Trophoblast cell (in vitro differentiated cells and primary cell): ENCODE data around the gene GPR146.

Experiments
- DNase-seq, 2 donors: peaks; one replicate each; pipeline ENCODE4 v3.0.0-alpha.2; 2016
- H2AFZ ChIP-seq: 2 replicates; pipeline ENCODE4 v1.6.1; 2013; ENCODE audit warnings: low read length, moderate library complexity, mild to moderate bottlenecking; ENCODE audit not compliant: insufficient read depth, poor library complexity
- H2AK5ac ChIP-seq: 2 replicates; pipeline ENCODE4 v1.6.1; 2013; ENCODE audit warnings: mild to moderate bottlenecking, low read length
- H2BK120ac ChIP-seq: 2 replicates; pipeline ENCODE4 v1.6.1; 2013; ENCODE audit warnings: low read length, mild to moderate bottlenecking, moderate library complexity; ENCODE audit not compliant: insufficient read depth, poor library complexity
- H2BK12ac ChIP-seq: 2 replicates; pipeline ENCODE4 v1.6.1; 2013; ENCODE audit warnings: mild to moderate bottlenecking, low read length, moderate library complexity
- H2BK5ac ChIP-seq: 2 replicates; pipeline ENCODE4 v1.6.1; 2013; ENCODE audit warnings: low read length, low read depth, moderate library complexity, mild to moderate bottlenecking; ENCODE audit not compliant: poor library complexity
- H3K14ac ChIP-seq: 2 replicates; pipeline ENCODE4 v1.6.1; 2013; ENCODE audit warnings: mild to moderate bottlenecking, low read length
- H3K18ac ChIP-seq: 2 replicates; pipeline ENCODE4 v1.6.1; 2013; ENCODE audit warnings: mild to moderate bottlenecking, low read length
- H3K23ac ChIP-seq: 2 replicates; pipeline ENCODE4 v1.6.1; 2013; ENCODE audit warnings: low read length
- H3K27ac ChIP-seq: 2 replicates; pipeline ENCODE4 v1.5.1; 2013; ENCODE audit warnings: low read depth, mild to moderate bottlenecking, inconsistent platforms, low read length, moderate library complexity
- H3K27me3 ChIP-seq: 2 replicates; pipeline ENCODE4 v1.6.1; 2013; ENCODE audit warnings: inconsistent platforms, mild to moderate bottlenecking, low read length, moderate library complexity; ENCODE audit not compliant: insufficient read depth
- H3K36me3 ChIP-seq, 2 experiments: 1 replicate in 1 of 2; 2 replicates in 1 of 2; pipeline ENCODE4 v1.6.1; 2013; ENCODE audit warnings: low read length in 2 of 2, mild to moderate bottlenecking in 2 of 2, moderate library complexity in 1 of 2; ENCODE audit not compliant: insufficient read depth in 2 of 2, control insufficient read depth in 1 of 2
- H3K4ac ChIP-seq: 2 replicates; pipeline ENCODE4 v1.6.1; 2013; ENCODE audit warnings: low read depth, mild to moderate bottlenecking, low read length, moderate library complexity
- H3K4me1 ChIP-seq, 2 experiments: 1 replicate in 1 of 2; 2 replicates in 1 of 2; pipeline ENCODE4 v1.6.1; 2013; ENCODE audit warnings: low read length in 2 of 2, mild to moderate bottlenecking in 2 of 2, moderate library complexity in 1 of 2; ENCODE audit not compliant: insufficient read depth in 2 of 2, control insufficient read depth in 1 of 2
- H3K4me2 ChIP-seq: 2 replicates; pipeline ENCODE4 v1.6.1; 2013; ENCODE audit warnings: inconsistent platforms, mild to moderate bottlenecking, low read length, moderate library complexity
- H3K4me3 ChIP-seq: 2 replicates; pipeline ENCODE4 v1.5.1; 2013; ENCODE audit warnings: mild to moderate bottlenecking, low read depth, low read length, inconsistent platforms
- H3K79me1 ChIP-seq: one replicate; pipeline ENCODE4 v1.6.1; 2013; ENCODE audit warnings: low read length
- H3K79me2 ChIP-seq: 2 replicates; pipeline ENCODE4 v1.6.1; 2013; ENCODE audit warnings: low read length, mild to moderate bottlenecking; ENCODE audit not compliant: control insufficient read depth, insufficient read depth, poor library complexity
- H3K9ac ChIP-seq: 2 replicates; pipeline ENCODE4 v1.6.1; 2013; ENCODE audit warnings: mild to moderate bottlenecking, low read length
- H3K9me3 ChIP-seq: 2 replicates; pipeline ENCODE4 v1.6.1; 2013; ENCODE audit warnings: low read depth, mild to moderate bottlenecking, control low read depth, inconsistent platforms, low read length; ENCODE audit not compliant: insufficient read depth
- H4K12ac ChIP-seq: 2 replicates; pipeline ENCODE4 v1.6.1; 2013; ENCODE audit warnings: low read depth, mild to moderate bottlenecking, low read length, moderate library complexity
- H4K8ac ChIP-seq: 2 replicates; pipeline ENCODE4 v1.6.1; 2013; ENCODE audit warnings: low read depth, mild to moderate bottlenecking, low read length, moderate library complexity
- H4K91ac ChIP-seq: one replicate; pipeline ENCODE4 v1.6.1; 2013; ENCODE audit warnings: low read depth, mild to moderate bottlenecking, low read length, moderate library complexity
- WGBS: extraction: QIAGEN DNeasy Blood & Tissue Kit; methylation state at CpG from one replicate; pipeline ENCODE4 v1.1.7; 2013; ENCODE audit warnings: missing lambda C conversion rate; ENCODE audit not compliant: insufficient read length, insufficient coverage; ENCODE audit errors: extremely low coverage; 5-methylcytosine and 5-hydroxymethylcytosine counted together

Gene GPR146

GRCh38 chr7:1045069-1046063, 1.0 kb downstream of the GPR146 start:
- H3K23ac ChIP-seq: no peak overlapping the region

DNA sequence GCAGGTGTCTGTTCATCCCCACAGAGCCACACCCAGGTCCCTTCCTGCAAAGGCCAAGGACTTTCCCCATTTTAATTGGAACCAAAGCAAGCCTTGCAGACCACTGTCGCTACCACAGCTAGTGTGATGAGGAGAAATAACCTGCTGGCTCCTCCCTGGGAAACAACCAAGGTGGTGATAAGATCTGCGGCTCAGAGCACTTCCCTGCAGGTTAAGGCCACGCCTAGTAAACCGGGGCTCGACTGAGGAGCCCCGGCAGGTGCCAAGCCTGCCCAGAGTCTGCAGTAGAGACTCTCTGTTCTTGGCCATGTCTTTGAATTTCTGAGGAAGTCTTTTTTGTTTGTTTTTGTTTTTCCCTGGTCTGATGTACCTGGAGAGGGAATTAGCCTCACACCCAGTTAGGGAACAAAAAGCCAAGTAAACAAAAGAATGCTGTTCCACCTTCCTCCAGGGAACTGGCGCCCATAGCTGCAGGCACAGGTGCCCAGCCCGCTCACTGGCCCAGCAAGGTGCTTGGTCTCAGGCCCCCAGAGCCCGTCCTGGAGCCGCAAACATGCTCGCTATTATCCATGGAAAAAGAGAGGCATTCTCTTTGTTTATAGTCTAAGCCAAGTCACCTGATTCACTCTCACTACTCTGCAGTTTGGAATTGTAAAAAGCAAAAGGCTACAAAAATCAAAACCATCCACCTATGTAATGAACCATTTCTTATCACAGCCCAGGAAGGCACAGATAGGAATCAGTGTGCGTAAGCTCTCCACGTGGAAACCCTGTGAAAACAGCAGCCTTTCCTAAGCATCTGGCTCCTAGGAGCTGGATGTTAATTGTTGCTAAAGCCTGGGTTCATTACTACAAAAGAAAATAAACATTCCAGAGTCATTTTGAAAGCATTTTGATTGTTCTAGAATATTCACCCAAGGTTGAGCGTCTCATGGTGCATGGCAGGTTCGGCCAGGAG, 2.7 kb downstream of the GPR146 start:
- no peak overlapping the region for H2AFZ ChIP-seq
- H3K27ac ChIP-seq: no peak overlapping the region
- no peak overlapping the region for H4K12ac ChIP-seq
- H2AK5ac ChIP-seq: no peak overlapping the region
- peaks cover 10 to 16% of the 10 kb centered on the region in 2 experiments for H3K4me1 ChIP-seq
- no peak overlapping the region for H3K14ac ChIP-seq
- no peak overlapping the region for H2BK120ac ChIP-seq
- no peaks in the 10 kb centered on the region for H3K9me3 ChIP-seq
- no peak overlapping the region for H3K4ac ChIP-seq
- no peak overlapping the region for H4K8ac ChIP-seq
- H3K36me3 ChIP-seq: no peaks in the 10 kb centered on the region
- no peak overlapping the region for H3K18ac ChIP-seq
- peak; percentile 79 to 93 for DNase-seq
- no peaks in the 10 kb centered on the region for H3K79me2 ChIP-seq
- H3K23ac ChIP-seq: no peak overlapping the region
- H3K4me2 ChIP-seq: no peak overlapping the region
- no peaks in the 10 kb centered on the region for H3K27me3 ChIP-seq
- H2BK5ac ChIP-seq: no peak overlapping the region
- WGBS: no CpG with 5 or more reads among the region's 15 CpGs
- no peak overlapping the region for H4K91ac ChIP-seq
- peaks cover 2% of the 10 kb centered on the region for H3K79me1 ChIP-seq
- H2BK12ac ChIP-seq: no peak overlapping the region
- H3K9ac ChIP-seq: no peak overlapping the region
- no peak overlapping the region for H3K4me3 ChIP-seq

More at GRCh38 chr7:1045069-1046063, 1.0 kb downstream of the GPR146 start:
- Histone ChIP-seq H2BK120ac (no peak overlapping the region), H3K14ac (no peak overlapping the region), H3K79me2 (no peaks in the 10 kb centered on the region), H3K27ac (no peak overlapping the region), H3K4me3 (peak overlapping the region; percentile 81), H2BK5ac (no peak overlapping the region), H4K12ac (no peak overlapping the region), H3K79me1 (peaks cover 2% of the 10 kb centered on the region), H3K9ac (no peak overlapping the region), H3K4ac (no peak overlapping the region), H2AFZ (no peak overlapping the region), H4K91ac (no peak overlapping the region), H3K4me2 (peak overlapping the region; percentile 98), H3K18ac (no peak overlapping the region), H3K36me3 (no peaks in the 10 kb centered on the region), H2AK5ac (no peak overlapping the region), H3K27me3 (no peaks in the 10 kb centered on the region), H2BK12ac (no peak overlapping the region), H3K9me3 (peaks cover 2% of the 10 kb centered on the region), H3K4me1 (peaks cover 10 to 16% of the 10 kb centered on the region in 2 experiments), H4K8ac (no peak overlapping the region)
- no peak for DNase-seq
- no CpG with 5 or more reads among the region's 21 CpGs for whole genome bisulfite sequencing

- no peak overlapping the region for H2AFZ ChIP-seq
- no peak overlapping the region for H3K4me2 ChIP-seq
- H2AK5ac ChIP-seq: no peak overlapping the region
- H3K27ac ChIP-seq: no peak overlapping the region
- H3K9ac ChIP-seq: no peak overlapping the region
- no peaks in the 10 kb centered on the region for H3K9me3 ChIP-seq
- no peak overlapping the region for H4K12ac ChIP-seq
- H3K23ac ChIP-seq: no peak overlapping the region
- peak overlapping the region; percentile 33 for H3K18ac ChIP-seq
- no peak overlapping the region for H2BK12ac ChIP-seq
- H3K14ac ChIP-seq: no peak overlapping the region
- no peak overlapping the region for H4K8ac ChIP-seq
- H3K79me2 ChIP-seq: no peaks in the 10 kb centered on the region
- H3K27me3 ChIP-seq: no peaks in the 10 kb centered on the region
- H3K36me3 ChIP-seq: no peaks in the 10 kb centered on the region
- H3K4me1 ChIP-seq: peaks cover 12 to 17% of the 10 kb centered on the region in 2 experiments
- H4K91ac ChIP-seq: no peak overlapping the region
- H3K4ac ChIP-seq: no peak overlapping the region
- no peak overlapping the region for H2BK120ac ChIP-seq
- WGBS: no CpG with 5 or more reads among the region's 23 CpGs
- peaks cover 4% of the 10 kb centered on the region for H3K79me1 ChIP-seq
- H3K4me3 ChIP-seq: no peak overlapping the region
- DNase-seq: peak in 1 of 2 donors; percentile 34
- H2BK5ac ChIP-seq: no peak overlapping the region
These were observed 4.8 kb downstream of the GPR146 start for GRCh38 chr7:1049006-1049741.

GRCh38 chr7:1049801-1050200, 5.5 kb downstream of the GPR146 start:
- Histone ChIP-seq H4K91ac (no peak overlapping the region), H3K27ac (no peak overlapping the region), H2AFZ (no peak overlapping the region), H3K27me3 (no peaks in the 10 kb centered on the region), H3K4me3 (no peak overlapping the region), H3K4me2 (no peak overlapping the region), H4K8ac (no peak overlapping the region), H3K4me1 (peaks cover 17% of the 10 kb centered on the region in 2 experiments), H4K12ac (no peak overlapping the region), H2BK12ac (no peak overlapping the region), H3K9ac (no peak overlapping the region), H3K79me1 (peaks cover 4% of the 10 kb centered on the region), H2AK5ac (no peak overlapping the region), H3K18ac (no peak overlapping the region), H2BK120ac (no peak overlapping the region), H3K4ac (no peak overlapping the region), H3K9me3 (no peaks in the 10 kb centered on the region), H3K14ac (no peak overlapping the region), H3K23ac (no peak overlapping the region), H3K36me3 (peaks cover 0 to 2% of the 10 kb centered on the region in 2 experiments), H3K79me2 (no peaks in the 10 kb centered on the region), H2BK5ac (no peak overlapping the region)
- no peak for DNase-seq
- WGBS: no CpG with 5 or more reads among the region's 8 CpGs
